H9 (cell line): ENCODE data around the gene PRTN3. TPM values are rescaled to one million over a fixed set of nuclear protein-coding genes. Genes with fewer than 3 reads are reported as not detected.

ENCODE experiments used
- DNase-seq: peaks from one replicate; pipeline ENCODE4 v3.0.0-alpha.2; 2017
- H2AFZ ChIP-seq: one replicate; pipeline ENCODE4 v1.6.1; 2013; ENCODE audit warnings: mild to moderate bottlenecking, low read length, control low read depth, moderate library complexity
- H2AK5ac ChIP-seq: 2 replicates; pipeline ENCODE4 v1.6.1; 2013; ENCODE audit warnings: low read length, control low read depth, mixed read lengths; ENCODE audit not compliant: insufficient read length
- H2BK120ac ChIP-seq: one replicate; pipeline ENCODE4 v1.6.1; 2013; ENCODE audit warnings: low read depth, mild to moderate bottlenecking, low read length, control low read depth, inconsistent platforms; ENCODE audit not compliant: poor library complexity, severe bottlenecking
- H2BK12ac ChIP-seq: 2 replicates; pipeline ENCODE4 v1.6.1; 2013; ENCODE audit warnings: low read length, control low read depth, mixed read lengths, low read depth; ENCODE audit not compliant: insufficient read length
- H2BK15ac ChIP-seq: 2 replicates; pipeline ENCODE4 v1.6.1; 2013; ENCODE audit warnings: low read depth, low read length, control low read depth
- H2BK20ac ChIP-seq: one replicate; pipeline ENCODE4 v1.6.1; 2013; ENCODE audit warnings: low read depth, mild to moderate bottlenecking, low read length, control low read depth, inconsistent platforms; ENCODE audit not compliant: poor library complexity, severe bottlenecking
- H2BK5ac ChIP-seq: 2 replicates; pipeline ENCODE4 v1.6.1; 2013; ENCODE audit warnings: low read length, control low read depth, mixed read lengths; ENCODE audit not compliant: insufficient read length
- H3K14ac ChIP-seq: 2 replicates; pipeline ENCODE4 v1.6.1; 2013; ENCODE audit warnings: low read length, control low read depth; ENCODE audit not compliant: insufficient read depth
- H3K18ac ChIP-seq: 2 replicates; pipeline ENCODE4 v1.6.1; 2013; ENCODE audit warnings: low read depth, mild to moderate bottlenecking, mixed read lengths, low read length, control low read depth; ENCODE audit not compliant: insufficient read length
- H3K23ac ChIP-seq: 2 replicates; pipeline ENCODE4 v1.6.1; 2013; ENCODE audit warnings: low read length, control low read depth, mixed read lengths, low read depth; ENCODE audit not compliant: insufficient read length
- H3K23me2 ChIP-seq: 2 replicates; pipeline ENCODE4 v1.6.1; 2013; ENCODE audit warnings: low read depth, mild to moderate bottlenecking, mixed read lengths, low read length, control low read depth; ENCODE audit not compliant: insufficient read length, poor library complexity, severe bottlenecking
- H3K27ac ChIP-seq: 2 replicates; pipeline ENCODE4 v1.5.1; 2013; ENCODE audit warnings: low read length, control low read depth, mixed read lengths, low read depth; ENCODE audit not compliant: insufficient read length
- H3K27me3 ChIP-seq: 2 replicates; pipeline ENCODE4 v1.6.1; 2013; ENCODE audit warnings: low read length, control low read depth, inconsistent platforms; ENCODE audit not compliant: insufficient read depth
- H3K4ac ChIP-seq: 2 replicates; pipeline ENCODE4 v1.6.1; 2013; ENCODE audit warnings: low read depth, mild to moderate bottlenecking, control low read depth, inconsistent platforms, low read length, moderate library complexity
- H3K4me1 ChIP-seq: 2 replicates; pipeline ENCODE4 v1.6.1; 2013; ENCODE audit warnings: low read length, control low read depth, inconsistent platforms; ENCODE audit not compliant: insufficient read depth
- H3K4me2 ChIP-seq: 2 replicates; pipeline ENCODE4 v1.6.1; 2013; ENCODE audit warnings: low read length, control low read depth, mixed read lengths; ENCODE audit not compliant: insufficient read length, insufficient read depth
- H3K56ac ChIP-seq: 2 replicates; pipeline ENCODE4 v1.6.1; 2013; ENCODE audit warnings: low read depth, mild to moderate bottlenecking, mixed read lengths, low read length, control low read depth; ENCODE audit not compliant: insufficient read length
- H3K79me1 ChIP-seq: 2 replicates; pipeline ENCODE4 v1.6.1; 2013; ENCODE audit warnings: low read depth, mild to moderate bottlenecking, moderate library complexity, low read length, control low read depth, inconsistent platforms; ENCODE audit not compliant: insufficient read depth, poor library complexity, severe bottlenecking
- H3K79me2 ChIP-seq: 2 replicates; pipeline ENCODE4 v1.6.1; 2013; ENCODE audit warnings: low read length, control low read depth, inconsistent platforms; ENCODE audit not compliant: insufficient read depth
- H3K9ac ChIP-seq: 2 replicates; pipeline ENCODE4 v1.6.1; 2013; ENCODE audit warnings: low read length, control low read depth, mixed read lengths; ENCODE audit not compliant: insufficient read length; ENCODE audit errors: extremely low read depth
- H3K9me3 ChIP-seq: one replicate; pipeline ENCODE4 v1.6.1; 2013; ENCODE audit warnings: low read depth, low read length, inconsistent platforms; ENCODE audit not compliant: control insufficient read depth
- H3T11ph ChIP-seq: one replicate; pipeline ENCODE4 v1.6.1; 2013; ENCODE audit warnings: mild to moderate bottlenecking, low read length, control low read depth, inconsistent platforms
- H4K20me1 ChIP-seq: one replicate; pipeline ENCODE4 v1.6.1; 2013; ENCODE audit not compliant: control insufficient read depth, insufficient read length, insufficient read depth
- H4K5ac ChIP-seq: 2 replicates; pipeline ENCODE4 v1.6.1; 2013; ENCODE audit warnings: low read depth, mild to moderate bottlenecking, mixed read lengths, low read length, control low read depth; ENCODE audit not compliant: insufficient read length
- H4K8ac ChIP-seq: replicated peaks from 2 replicates; pipeline ENCODE4 v1.6.1; 2013; ENCODE audit warnings: low read length, control low read depth, mixed read lengths, low read depth; ENCODE audit not compliant: insufficient read length
- H4K91ac ChIP-seq: 2 replicates; pipeline ENCODE4 v1.6.1; 2013; ENCODE audit warnings: low read depth, mild to moderate bottlenecking, moderate library complexity, mixed read lengths, low read length, control low read depth; ENCODE audit not compliant: insufficient read length
- H3K27ac Mint-ChIP-seq, 3 experiments: 2 replicates in 2 of 3; 3 replicates in 1 of 3; pipeline ENCODE4 v1.8.0; 2020 to 2021; ENCODE audit warnings: mixed read lengths in 3 of 3, mild to moderate bottlenecking in 1 of 3, moderate library complexity in 1 of 3
- H3K27me3 Mint-ChIP-seq: 2 replicates; pipeline ENCODE4 v1.8.0; 2021; ENCODE audit warnings: low read depth, mild to moderate bottlenecking, moderate library complexity, mixed read lengths
- H3K36me3 Mint-ChIP-seq, 3 experiments: 2 replicates in 2 of 3; 3 replicates in 1 of 3; pipeline ENCODE4 v1.8.0; 2020 to 2021; ENCODE audit warnings: low read depth in 3 of 3, mixed read lengths in 3 of 3; ENCODE audit not compliant: insufficient read depth in 1 of 3
- H3K4me1 Mint-ChIP-seq, 2 experiments: 2 replicates each; pipeline ENCODE4 v1.8.0; 2020; ENCODE audit warnings: mixed read lengths in 2 of 2
- H3K4me3 Mint-ChIP-seq, 2 experiments: 2 replicates in 1 of 2; 3 replicates in 1 of 2; pipeline ENCODE4 v1.8.0; 2020 to 2021; ENCODE audit warnings: mild to moderate bottlenecking in 2 of 2, mixed read lengths in 2 of 2, moderate library complexity in 1 of 2
- H3K9me3 Mint-ChIP-seq, 2 experiments: 2 replicates in 1 of 2; 3 replicates in 1 of 2; pipeline ENCODE4 v1.8.0; 2020; ENCODE audit warnings: mild to moderate bottlenecking in 2 of 2, mixed read lengths in 2 of 2, moderate library complexity in 1 of 2
- CTCF ChIP-seq: fragments of 200-600 bp; sonication (generic); conservative IDR thresholded peaks from 3 replicates; pipeline ENCODE4 v1.8.0; 2021; ENCODE audit warnings: antibody characterized with exemption, mild to moderate bottlenecking
- WGBS: extraction: QIAGEN DNeasy Blood & Tissue Kit; methylation state at CpG from one replicate; pipeline ENCODE4 v1.1.7; 2013; ENCODE audit warnings: missing lambda C conversion rate, low lambda C conversion rate, mixed read lengths; ENCODE audit not compliant: insufficient read length; ENCODE audit errors: extremely low coverage; 5-methylcytosine and 5-hydroxymethylcytosine counted together
- total RNA-seq: library from RNA; stranded (reverse); gene quantifications from 2 replicates; pipeline ENCODE4 v1.2.1, GENCODE V29; 2021

The PRTN3 gene
- total RNA-seq, 1 experiment from 2014 or later: 0.31 TPM

DNA sequence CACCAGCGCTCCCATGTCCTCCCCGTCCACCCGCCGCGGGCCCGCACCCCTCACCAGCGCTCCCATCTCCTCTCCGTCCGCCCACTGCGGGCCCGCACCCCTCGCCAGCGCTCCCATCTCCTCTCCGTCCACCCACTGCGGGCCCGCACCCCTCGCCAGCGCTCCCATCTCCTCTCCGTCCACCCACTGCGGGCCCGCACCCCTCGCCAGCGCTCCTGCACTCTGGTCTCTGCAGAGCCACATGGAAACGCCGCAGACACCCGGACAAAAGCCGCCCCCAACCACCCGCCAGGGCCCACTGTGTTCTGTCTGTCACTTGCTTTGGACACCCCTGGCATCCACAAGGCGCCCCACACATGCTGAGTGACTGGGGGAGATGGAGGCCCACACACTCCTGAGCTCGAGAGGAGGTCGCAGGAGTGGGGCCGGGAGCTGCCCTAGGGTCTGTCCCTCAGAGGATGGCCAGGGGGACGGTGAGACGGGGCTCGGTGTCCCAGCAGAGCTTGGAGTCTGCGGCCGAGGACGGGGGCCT is 26.0 kb downstream of the PRTN3 start:
- no peak for TF ChIP-seq CTCF
- H3K79me2 ChIP-seq: no peaks in the 10 kb centered on the region
- H3K9me3 Mint-ChIP-seq: peaks cover 3 to 4% of the 10 kb centered on the region in 2 experiments; a peak in 4 of 5 replicates

More for the DNA sequence above, 26.0 kb downstream of the PRTN3 start:
- H3K27ac ChIP-seq: no peak overlapping the region
- H3T11ph ChIP-seq: no peak overlapping the region
- H3K79me1 ChIP-seq: no peaks in the 10 kb centered on the region
- H3K27me3 Mint-ChIP-seq: peaks cover 8% of the 10 kb centered on the region; the same call in 1 of the 2 replicates
- no peak for DNase-seq
- no peak overlapping the region for H2BK120ac ChIP-seq
- no peak overlapping the region for H2AFZ ChIP-seq
- H2BK20ac ChIP-seq: no peak overlapping the region
- H2BK15ac ChIP-seq: no peak overlapping the region
- H2AK5ac ChIP-seq: no peak overlapping the region
- WGBS: no CpG with 5 or more reads among the region's 38 CpGs
- H3K27me3 ChIP-seq: no peaks in the 10 kb centered on the region
- H4K91ac ChIP-seq: no peak overlapping the region
- H3K56ac ChIP-seq: no peak overlapping the region
- no peak overlapping the region for H3K18ac ChIP-seq
- H3K36me3 Mint-ChIP-seq: peaks cover 20 to 39% (median 30%) of the 10 kb centered on the region in 3 experiments
- H2BK12ac ChIP-seq: no peak overlapping the region
- H3K14ac ChIP-seq: no peak overlapping the region
- H3K9me3 ChIP-seq: no peaks in the 10 kb centered on the region
- no peak overlapping the region for H4K8ac ChIP-seq
- H3K4me1 Mint-ChIP-seq: peaks cover 8 to 27% of the 10 kb centered on the region in 2 experiments
- H2BK5ac ChIP-seq: no peak overlapping the region
- no peak overlapping the region for H4K5ac ChIP-seq
- H3K4me1 ChIP-seq: no peaks in the 10 kb centered on the region
- H4K20me1 ChIP-seq: no peaks in the 10 kb centered on the region
- no peak overlapping the region for H3K9ac ChIP-seq
- no peak overlapping the region for H3K4me3 Mint-ChIP-seq
- no peak overlapping the region for H3K4ac ChIP-seq
- H3K23ac ChIP-seq: no peak overlapping the region
- no peak overlapping the region for H3K27ac Mint-ChIP-seq
- no peaks in the 10 kb centered on the region for H3K23me2 ChIP-seq
- H3K4me2 ChIP-seq: no peak overlapping the region
